Kidney (tissue), 14 donors: ENCODE measurements around the gene ADCYAP1. TPM values are rescaled to one million over a fixed set of nuclear protein-coding genes. Genes with fewer than 3 reads are reported as not detected.

Experiments used
- DNase-seq, 5 donors: peaks; one replicate each; pipeline ENCODE4 v3.0.0-alpha.2; 2013 to 2020
- FAIRE-seq: peaks from 2 replicates; lab custom pipeline; 2012; peaks lifted over from hg19 to GRCh38; lab: Jason Lieb, UNC
- H3K27ac ChIP-seq, 2 donors: one replicate each; pipeline ENCODE4 v1.7.0; 2013; ENCODE audit warnings: low read depth in 2 of 2, low read length in 2 of 2, inconsistent platforms in 1 of 2
- H3K27me3 ChIP-seq: one replicate; pipeline ENCODE4 v1.7.1; 2013; ENCODE audit warnings: low read length, inconsistent platforms; ENCODE audit not compliant: control insufficient read depth, insufficient read depth
- H3K36me3 ChIP-seq, 3 donors: one replicate each; pipeline versions ENCODE4 v1.7.0 to v1.7.1; 2013; ENCODE audit warnings: low read length in 3 of 3, control low read depth in 1 of 3, inconsistent platforms in 1 of 3; ENCODE audit not compliant: insufficient read depth in 3 of 3, control insufficient read depth in 2 of 3
- H3K4me1 ChIP-seq, 3 donors: one replicate each; pipeline versions ENCODE4 v1.7.0 to v1.7.1; 2013; ENCODE audit warnings: low read length in 3 of 3, inconsistent platforms in 1 of 3, low read depth in 1 of 3; ENCODE audit not compliant: control insufficient read depth in 2 of 3, insufficient read depth in 2 of 3
- H3K4me3 ChIP-seq, 3 donors: one replicate each; pipeline versions ENCODE4 v1.7.0 to v1.8.1; 2013; ENCODE audit warnings: low read length in 3 of 3, control low read depth in 1 of 3, inconsistent platforms in 1 of 3
- H3K9ac ChIP-seq, 3 donors: one replicate each; pipeline versions ENCODE4 v1.7.0 to v1.7.1; 2013; ENCODE audit warnings: low read length in 3 of 3, control low read depth in 1 of 3, inconsistent platforms in 1 of 3
- H3K9me3 ChIP-seq, 3 donors: one replicate each; pipeline versions ENCODE4 v1.7.0 to v1.7.1; 2013; ENCODE audit warnings: low read length in 3 of 3, control low read depth in 1 of 3, inconsistent platforms in 1 of 3; ENCODE audit not compliant: control insufficient read depth in 2 of 3, insufficient read depth in 1 of 3
- intact Hi-C: fragments of 100-400 bp; cut with DNase I; formaldehyde crosslinking; loops from one replicate; pipeline ENCODE4 v1.11.1; 2022
- polyA plus RNA-seq: library from polyadenylated mRNA; stranded (reverse); fragments of 350-450 nt; fragmentation: Illumina TruSeq; extraction: RNeasy Lipid Tissue Mini Kit (QIAGEN cat#74804); gene quantifications from one replicate; pipeline ENCODE4 v1.2.3, GENCODE V29; 2014; ENCODE audit warnings: low read depth, low replicate concordance; ENCODE audit not compliant: insufficient read depth
- total RNA-seq: library from RNA; stranded (reverse); fragmentation: NEBNext Ultra II Directional; extraction: Animal tissue kit (Norgen Biotek cat#: 25700); gene quantifications from one replicate; pipeline ENCODE4 v1.2.1, GENCODE V29; 2021
- TF ChIP-seq, protein P1 (sequence below): IDR thresholded peaks from 3 replicates; pipeline ENCODE4 v1.5.1; 2012; ENCODE audit warnings: mild to moderate bottlenecking, moderate library complexity, borderline replicate concordance; ENCODE audit not compliant: insufficient read depth; ENCODE audit errors: extremely low read depth
- donor health status: control.
- donor health status: control.
- donor health status: control.
- donor health status: control.
- donor health status: control.
- donor health status: DM: yes; HTN: yes; CAD: no.
- donor health status: Normal renal cell carcinoma (clear cell type).

Gene ADCYAP1
- total and polyA plus RNA-seq, 2 donors from 2014 or later, result 1.8 to 11.1 TPM

DNA sequence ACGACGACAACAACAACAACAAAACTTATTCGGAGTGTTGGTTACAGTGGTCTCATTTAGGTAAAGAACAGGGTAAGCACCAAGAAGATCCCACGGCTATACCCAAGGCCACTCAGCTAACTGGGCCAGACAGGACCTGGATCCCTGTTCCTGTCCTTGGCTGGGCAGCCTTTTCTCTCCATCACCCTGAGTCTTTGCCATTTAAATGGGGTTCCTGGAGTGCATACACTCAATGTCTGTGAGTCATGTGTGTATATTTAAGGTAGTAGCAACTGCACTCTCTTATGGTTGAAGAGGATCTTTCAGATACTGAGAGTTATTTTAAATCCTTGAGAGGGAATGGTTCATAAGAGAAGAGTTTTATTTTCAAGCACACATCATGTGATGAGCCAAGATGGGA, 35.3 kb downstream of the ADCYAP1 start:
- TF ChIP-seq, protein P1, sequence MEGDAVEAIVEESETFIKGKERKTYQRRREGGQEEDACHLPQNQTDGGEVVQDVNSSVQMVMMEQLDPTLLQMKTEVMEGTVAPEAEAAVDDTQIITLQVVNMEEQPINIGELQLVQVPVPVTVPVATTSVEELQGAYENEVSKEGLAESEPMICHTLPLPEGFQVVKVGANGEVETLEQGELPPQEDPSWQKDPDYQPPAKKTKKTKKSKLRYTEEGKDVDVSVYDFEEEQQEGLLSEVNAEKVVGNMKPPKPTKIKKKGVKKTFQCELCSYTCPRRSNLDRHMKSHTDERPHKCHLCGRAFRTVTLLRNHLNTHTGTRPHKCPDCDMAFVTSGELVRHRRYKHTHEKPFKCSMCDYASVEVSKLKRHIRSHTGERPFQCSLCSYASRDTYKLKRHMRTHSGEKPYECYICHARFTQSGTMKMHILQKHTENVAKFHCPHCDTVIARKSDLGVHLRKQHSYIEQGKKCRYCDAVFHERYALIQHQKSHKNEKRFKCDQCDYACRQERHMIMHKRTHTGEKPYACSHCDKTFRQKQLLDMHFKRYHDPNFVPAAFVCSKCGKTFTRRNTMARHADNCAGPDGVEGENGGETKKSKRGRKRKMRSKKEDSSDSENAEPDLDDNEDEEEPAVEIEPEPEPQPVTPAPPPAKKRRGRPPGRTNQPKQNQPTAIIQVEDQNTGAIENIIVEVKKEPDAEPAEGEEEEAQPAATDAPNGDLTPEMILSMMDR, result no peak
- Histone ChIP-seq H3K4me1 (no peaks in the 10 kb centered on the region), H3K9ac (no peak overlapping the region), H3K36me3 (no peaks in the 10 kb centered on the region), H3K9me3 (no peaks in the 10 kb centered on the region), H3K27me3 (no peaks in the 10 kb centered on the region), H3K27ac (no peak overlapping the region), H3K4me3 (no peak overlapping the region)
- no peak for DNase-seq
- intact Hi-C loops, result no loop called here
- no peak for FAIRE-seq

DNA sequence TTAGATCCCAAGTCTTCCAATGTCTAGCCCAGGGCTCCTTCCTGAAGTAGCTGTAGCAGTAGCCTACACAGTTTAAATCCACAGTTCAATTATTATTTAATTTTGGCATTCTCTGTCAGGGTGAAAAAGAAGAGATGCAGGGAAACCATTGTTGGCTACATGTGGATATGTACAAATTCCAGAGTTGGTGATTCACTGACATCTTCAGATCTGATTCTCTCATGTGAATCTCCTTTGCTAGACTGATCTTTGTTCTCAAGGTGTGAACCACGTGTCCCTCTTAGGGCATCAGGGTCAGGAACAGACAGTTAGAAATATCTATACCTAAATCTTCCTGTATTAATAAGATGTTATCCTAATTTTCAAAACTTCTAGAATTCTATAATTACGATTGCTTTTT, 36.7 kb downstream of the ADCYAP1 start:
- intact Hi-C loops, result no loop called here
- H3K27me3 ChIP-seq, result no peaks in the 10 kb centered on the region
- H3K9me3 ChIP-seq, result no peaks in the 10 kb centered on the region
- DNase-seq (no peak), FAIRE-seq (no peak)
- TF ChIP-seq, protein P1, result no peak
- H3K4me1 ChIP-seq, result no peaks in the 10 kb centered on the region
- H3K27ac ChIP-seq, result no peak overlapping the region
- no peak overlapping the region for H3K9ac ChIP-seq
- no peak overlapping the region for H3K4me3 ChIP-seq
- H3K36me3 ChIP-seq, result no peaks in the 10 kb centered on the region

DNA sequence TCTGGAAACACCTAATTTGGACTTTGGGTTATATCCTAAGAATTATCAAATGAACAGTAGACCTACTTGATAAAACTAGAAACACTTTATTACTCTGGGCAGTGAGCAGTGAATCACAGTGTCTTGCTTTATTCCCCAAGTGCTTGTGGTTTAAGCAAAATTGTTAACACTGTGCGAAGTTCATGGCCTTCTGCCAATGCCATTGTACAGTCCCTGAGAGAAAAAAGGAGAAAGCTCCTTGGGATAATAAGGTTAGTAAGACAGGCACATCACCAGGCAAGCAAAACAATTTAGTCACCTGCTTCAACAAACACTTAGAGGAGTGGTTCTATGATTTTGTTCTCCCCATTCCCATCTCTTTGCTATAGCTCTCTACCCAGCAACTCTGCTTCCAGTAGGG, 39.8 kb downstream of the ADCYAP1 start:
- H3K4me1 ChIP-seq, result no peaks in the 10 kb centered on the region
- no peaks in the 10 kb centered on the region for H3K9me3 ChIP-seq
- H3K4me3 ChIP-seq, result no peak overlapping the region
- H3K9ac ChIP-seq, result no peak overlapping the region
- DNase-seq (no peak), FAIRE-seq (no peak)
- intact Hi-C loops, result no loop called here
- no peaks in the 10 kb centered on the region for H3K36me3 ChIP-seq
- TF ChIP-seq, protein P1, result no peak
- no peaks in the 10 kb centered on the region for H3K27me3 ChIP-seq
- H3K27ac ChIP-seq, result no peak overlapping the region
